Cerebellar nuclear complex (tissue), 1 donor: ENCODE data around the gene THSD7B.
"Not testable (repeated sequence)": the region's sequence is repeated elsewhere in the genome, so short reads cannot be mapped to it uniquely, and the experiment has no call there.

Source experiments
- DNase-seq, 2 experiments: peaks; one replicate each; lab custom pipeline; 2025; lab: John Stamatoyannopoulos, UW

THSD7B gene

GRCh38 chr2:137261881-137262585, 496.7 kb downstream of the THSD7B start:
- DNase-seq: no peak

DNA sequence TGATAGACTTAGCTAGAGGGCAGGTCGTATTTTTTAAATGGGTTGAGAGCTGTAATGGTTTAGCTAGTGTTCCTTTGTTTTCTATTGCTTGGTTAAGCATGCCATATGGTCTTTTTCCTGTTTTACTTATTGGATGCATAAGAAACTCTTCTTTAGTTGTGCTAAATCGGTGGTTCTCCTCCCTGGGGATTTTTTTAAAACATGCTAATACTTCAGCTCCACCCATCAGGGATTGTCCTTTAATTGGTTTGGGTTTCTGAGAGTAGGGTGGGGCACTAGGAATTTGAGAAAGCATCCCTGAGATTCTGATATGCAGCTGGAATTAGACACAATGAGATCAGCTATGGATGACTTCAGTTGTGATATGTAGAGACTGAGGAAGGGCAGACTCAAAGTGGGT, 497.2 kb downstream of the THSD7B start:
- DNase-seq: no peak

GRCh38 chr2:137287913-137288639, 522.7 kb downstream of the THSD7B start:
- no peak for DNase-seq

GRCh38 chr2:137291836-137292570, 526.7 kb downstream of the THSD7B start:
- no peak for DNase-seq

- no peak for DNase-seq
Observed at GRCh38 chr2:137298377-137298776, 533.0 kb downstream of the THSD7B start.

DNA sequence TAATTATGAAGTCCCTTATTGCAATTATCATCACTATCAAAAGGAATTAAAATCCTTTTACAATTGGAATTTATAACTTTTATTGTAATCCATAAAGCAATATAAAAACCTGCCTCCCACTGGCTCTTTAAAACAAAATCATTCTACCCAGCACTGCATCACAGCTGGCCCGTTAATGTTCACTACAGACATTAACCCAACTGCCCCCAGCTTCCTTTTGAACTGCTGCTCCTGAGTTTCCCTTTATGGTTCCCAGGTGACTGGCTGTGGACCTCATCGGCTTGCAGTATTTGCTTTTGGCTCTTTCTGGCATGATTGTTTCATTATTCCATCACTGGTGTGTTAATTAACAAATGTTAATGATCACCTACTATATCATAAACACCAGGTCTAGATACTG, 535.6 kb downstream of the THSD7B start:
- DNase-seq: no peak

DNA sequence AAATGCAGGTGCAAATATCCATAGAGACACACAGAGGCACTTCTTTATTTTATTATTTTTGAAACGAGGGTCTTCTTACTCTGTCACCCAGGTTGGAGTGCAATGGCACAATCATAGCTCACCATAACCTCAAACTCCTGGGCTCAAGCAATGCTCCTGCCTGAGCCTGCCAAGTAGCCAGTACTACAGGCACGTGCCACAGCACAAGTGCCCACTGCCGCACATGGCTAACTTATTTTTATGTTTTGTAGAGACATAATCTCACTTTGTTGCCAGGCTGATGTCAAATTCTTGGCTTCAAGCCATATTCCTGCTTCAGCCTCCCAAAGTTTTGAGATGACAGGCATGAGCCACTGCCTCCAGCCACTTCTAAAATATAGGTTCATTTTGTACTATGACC, 537.6 kb downstream of the THSD7B start:
- no peak for DNase-seq

GRCh38 chr2:137316075-137316474, 550.7 kb downstream of the THSD7B start:
- no peak for DNase-seq

GRCh38 chr2:137321566-137321965, 556.2 kb downstream of the THSD7B start:
- DNase-seq: no peak

- not testable (repeated sequence) for DNase-seq
Observed at GRCh38 chr2:137331562-137331961, 566.2 kb downstream of the THSD7B start.

DNA sequence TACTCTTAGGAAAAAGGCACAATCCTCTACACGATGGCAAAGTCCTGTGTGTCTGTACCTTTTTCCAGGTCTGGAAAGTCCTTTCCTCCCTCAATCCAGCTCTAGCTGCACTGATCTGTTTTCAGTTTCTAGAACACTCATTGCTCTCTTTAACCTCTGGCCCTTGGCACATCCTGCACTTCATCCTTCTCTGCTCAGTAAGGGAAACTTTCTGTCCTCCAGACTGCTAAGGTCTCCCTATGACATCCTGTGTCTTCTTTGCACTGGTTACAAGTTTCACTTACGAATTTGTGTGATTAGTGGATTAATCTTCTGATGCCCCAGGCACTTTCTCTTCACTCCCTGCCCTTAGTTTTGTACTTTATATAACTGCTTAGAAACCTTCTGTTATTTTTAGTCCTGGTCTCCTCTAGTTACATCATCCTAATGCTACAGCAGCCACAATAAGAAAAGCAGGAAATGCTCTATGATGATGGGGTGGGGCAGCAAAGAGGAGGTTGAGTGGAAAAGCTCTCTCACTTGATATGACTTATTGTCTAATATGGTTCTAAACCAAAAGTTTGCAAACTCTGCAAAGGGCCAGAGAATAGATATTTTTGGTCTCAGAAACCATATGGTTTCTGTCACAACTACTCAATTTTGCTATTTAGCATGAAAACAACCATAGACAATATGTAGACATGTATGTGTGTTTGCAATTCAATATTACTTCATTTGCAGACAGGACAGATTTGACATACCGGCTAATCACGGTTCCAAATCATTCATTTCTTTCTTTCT, 568.2 kb downstream of the THSD7B start:
- no peak for DNase-seq

DNA sequence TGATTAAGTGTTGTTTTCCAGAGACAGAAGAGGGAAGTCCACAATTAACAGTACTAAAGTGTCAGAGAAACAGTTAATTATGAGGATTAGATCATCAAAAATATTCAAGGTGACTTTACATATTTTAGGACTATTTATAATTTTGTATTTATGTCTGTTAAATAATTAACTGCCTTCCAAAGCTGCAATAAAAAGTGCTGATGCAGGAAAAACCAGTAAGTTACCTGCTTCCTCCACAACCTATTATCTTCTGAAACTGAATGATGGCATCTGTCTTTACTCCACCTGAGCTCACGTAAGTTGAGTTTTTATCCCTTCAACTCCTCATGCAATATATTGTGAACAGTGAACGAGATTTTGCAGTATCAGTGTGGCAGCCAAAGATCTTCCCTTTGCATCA, 570.7 kb downstream of the THSD7B start:
- no peak for DNase-seq

GRCh38 chr2:137339051-137339450, 573.7 kb downstream of the THSD7B start:
- DNase-seq: no peak

DNA sequence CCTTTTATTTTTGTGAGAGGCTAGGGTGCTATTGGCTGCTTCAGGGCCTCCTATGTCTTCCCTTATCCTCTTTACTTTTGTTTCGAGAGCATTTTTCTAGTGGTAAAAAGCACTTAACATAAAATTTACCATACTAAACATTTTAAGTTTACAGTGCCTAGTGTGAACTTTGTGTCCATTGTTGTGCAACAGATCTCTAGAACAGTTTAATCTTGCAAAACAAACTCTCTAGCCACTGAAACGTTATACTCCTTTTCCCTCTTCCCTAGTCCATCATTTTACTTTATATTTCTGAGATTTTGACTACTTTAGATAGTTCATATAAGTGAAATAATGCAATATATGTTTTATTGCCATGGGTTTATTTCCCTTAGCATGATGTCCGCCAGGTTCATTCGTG, 580.6 kb downstream of the THSD7B start:
- no peak for DNase-seq

DNA sequence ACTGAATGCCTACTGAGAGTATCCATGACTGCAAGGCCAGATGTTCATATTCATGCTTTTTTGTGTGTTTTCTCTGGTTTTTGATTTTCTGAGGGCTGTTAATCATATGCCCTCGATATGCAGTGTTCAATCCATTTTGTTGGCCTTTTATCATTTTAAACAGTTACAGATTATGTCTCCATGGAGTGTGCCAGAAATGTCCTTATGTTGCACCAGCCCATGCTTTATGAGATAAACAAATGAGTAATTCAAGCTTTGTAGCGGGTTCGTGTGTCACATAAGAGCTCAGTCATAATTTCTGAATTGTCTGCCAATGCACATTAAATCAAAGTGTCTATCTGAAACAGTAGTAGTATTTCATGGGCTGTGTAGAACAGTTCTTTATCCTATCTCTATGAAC, 583.0 kb downstream of the THSD7B start:
- no peak for DNase-seq

- DNase-seq: no peak
Observed at GRCh38 chr2:137357634-137358033, 592.3 kb downstream of the THSD7B start.

GRCh38 chr2:137367361-137367760, 602.0 kb downstream of the THSD7B start:
- no peak for DNase-seq

DNA sequence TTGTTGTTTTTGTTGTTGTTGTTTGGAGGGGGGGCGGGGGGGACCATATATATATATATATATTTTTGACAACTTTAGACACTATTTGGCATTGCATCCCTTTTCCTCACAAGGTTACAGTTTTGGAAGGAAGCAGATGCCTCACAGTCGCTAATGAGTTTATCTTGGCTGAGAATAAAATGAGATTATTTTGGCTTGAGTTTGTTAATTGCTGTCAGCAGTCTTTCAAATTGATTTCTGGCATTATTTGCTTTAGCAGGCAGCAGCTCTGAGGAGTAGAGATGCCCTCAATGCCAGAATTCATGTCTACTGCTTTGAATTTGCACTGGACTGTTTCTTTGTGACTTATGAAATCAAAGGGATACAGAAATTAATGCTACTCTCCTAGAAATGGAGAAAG, 603.8 kb downstream of the THSD7B start:
- no peak for DNase-seq

DNA sequence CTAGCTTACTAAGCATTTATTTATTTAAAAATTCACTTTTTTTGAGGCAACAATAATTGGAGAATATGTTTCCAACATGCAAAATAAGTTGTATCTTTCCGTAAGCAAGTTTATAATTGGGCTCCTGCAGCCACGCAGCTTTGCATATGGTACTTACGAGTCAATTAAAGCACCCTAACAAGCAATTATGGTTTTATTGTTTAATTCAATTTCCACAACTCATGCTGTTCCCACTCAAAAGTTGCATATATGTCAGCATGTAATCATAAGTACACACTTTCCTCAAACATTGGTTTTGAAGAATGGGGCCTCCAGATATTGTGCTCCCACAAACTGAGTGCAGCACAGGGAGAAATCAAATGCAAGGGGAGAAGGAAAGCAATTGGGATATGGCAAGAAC, 613.8 kb downstream of the THSD7B start:
- DNase-seq: no peak

- no peak for DNase-seq
Observed at GRCh38 chr2:137380610-137381009, 615.3 kb downstream of the THSD7B start.

GRCh38 chr2:137381731-137382130, 616.4 kb downstream of the THSD7B start:
- no peak for DNase-seq

GRCh38 chr2:137383391-137383790, 618.0 kb downstream of the THSD7B start:
- DNase-seq: no peak
